Neutrophil (primary cell): ENCODE results near the gene ARHGAP44.
A peak's percentile ranks its signal among the peaks of the same experiment; 100 is the strongest.

ENCODE experiments used
- H3K27ac ChIP-seq: fragments of 200-600 bp; sonication (generic); 2 replicates; pipeline ENCODE4 v1.5.1; 2016; ENCODE audit warnings: mild to moderate bottlenecking, moderate library complexity
- H3K27me3 ChIP-seq: fragments of 200-600 bp; sonication (generic); 2 replicates; pipeline ENCODE4 v1.6.0; 2016; ENCODE audit warnings: mild to moderate bottlenecking
- H3K36me3 ChIP-seq: fragments of 200-600 bp; sonication (generic); 2 replicates; pipeline ENCODE4 v1.5.1; 2017
- H3K4me1 ChIP-seq, 2 experiments: fragments of 200-600 bp in 1 of 2; sonication (generic) in 1 of 2; 1 replicate in 1 of 2; 2 replicates in 1 of 2; pipeline versions ENCODE4 v1.5.1 to v1.6.1; 2013 to 2016; ENCODE audit warnings: low read depth in 1 of 2, low read length in 1 of 2, mild to moderate bottlenecking in 1 of 2, moderate library complexity in 1 of 2; ENCODE audit not compliant: control insufficient read depth in 1 of 2, insufficient read depth in 1 of 2
- H3K4me3 ChIP-seq, 2 experiments: fragments of 200-600 bp in 1 of 2; sonication (generic) in 1 of 2; 1 replicate in 1 of 2; 2 replicates in 1 of 2; pipeline ENCODE4 v1.5.1; 2013 to 2016; ENCODE audit warnings: low read depth in 1 of 2, low read length in 1 of 2, mild to moderate bottlenecking in 1 of 2, moderate library complexity in 1 of 2
- H3K9me3 ChIP-seq: fragments of 200-600 bp; sonication (generic); 2 replicates; pipeline ENCODE4 v1.5.1; 2016
- CTCF ChIP-seq: fragments of 200-600 bp; sonication (generic); IDR thresholded peaks from 2 replicates; pipeline ENCODE4 v1.5.1; 2016; ENCODE audit warnings: antibody characterized with exemption

The ARHGAP44 gene

DNA sequence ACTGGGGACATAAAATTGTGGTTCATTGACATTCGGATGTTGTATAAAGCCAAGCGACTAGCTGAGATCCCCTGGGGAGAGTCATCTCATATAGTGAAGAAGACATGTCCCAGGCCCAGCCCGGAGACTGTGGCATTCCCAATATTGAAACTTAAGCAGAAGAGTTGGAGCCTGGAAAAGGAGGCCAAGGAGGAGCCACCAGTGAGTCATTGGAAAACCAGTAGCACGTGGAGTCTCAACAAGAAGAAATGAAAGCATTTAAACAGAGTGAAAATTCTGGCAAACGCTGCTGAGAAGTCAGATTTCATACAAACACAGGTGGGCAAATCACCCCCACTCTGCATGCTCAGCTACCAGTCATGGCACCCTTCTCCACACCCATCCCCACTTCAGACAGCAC lies 237.9 kb downstream of the ARHGAP44 start:
- H3K4me1 ChIP-seq: peaks cover 10 to 22% of the 10 kb centered on the region in 2 experiments
- H3K27me3 ChIP-seq: no peaks in the 10 kb centered on the region
- no peaks in the 10 kb centered on the region for H3K36me3 ChIP-seq
- H3K4me3 ChIP-seq: no peak overlapping the region
- H3K27ac ChIP-seq: no peak overlapping the region
- TF ChIP-seq CTCF: no peak
- H3K9me3 ChIP-seq: no peaks in the 10 kb centered on the region

DNA sequence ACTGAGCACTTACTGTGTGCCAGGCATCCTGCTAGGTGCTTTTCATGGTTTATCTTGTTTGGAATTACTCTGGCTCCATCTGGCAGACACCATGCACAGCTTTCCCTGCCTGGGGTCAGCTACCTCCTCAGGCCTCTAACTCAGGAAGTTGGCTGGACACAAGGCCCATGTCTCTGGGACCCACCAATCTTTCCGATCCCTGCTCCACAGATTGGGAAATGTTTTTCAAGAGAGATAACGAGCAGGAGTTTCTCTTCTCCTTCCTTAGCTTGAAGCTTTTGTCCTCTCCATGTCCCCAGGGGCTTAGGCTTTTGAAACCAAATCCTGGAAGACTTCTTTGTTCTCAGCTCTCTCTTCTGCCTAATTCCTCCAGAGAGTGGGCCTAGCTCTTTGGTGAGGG lies 240.0 kb downstream of the ARHGAP44 start:
- Histone ChIP-seq H3K9me3 (no peaks in the 10 kb centered on the region), H3K27me3 (no peaks in the 10 kb centered on the region), H3K36me3 (no peaks in the 10 kb centered on the region), H3K4me1 (peaks cover 7 to 22% of the 10 kb centered on the region in 2 experiments), H3K27ac (no peak overlapping the region), H3K4me3 (no peak overlapping the region)
- TF ChIP-seq CTCF: no peak

GRCh38 chr17:13030056-13030455 lies 240.8 kb downstream of the ARHGAP44 start:
- Histone ChIP-seq H3K9me3 (no peaks in the 10 kb centered on the region), H3K27me3 (no peaks in the 10 kb centered on the region)
- no peak for TF ChIP-seq CTCF

DNA sequence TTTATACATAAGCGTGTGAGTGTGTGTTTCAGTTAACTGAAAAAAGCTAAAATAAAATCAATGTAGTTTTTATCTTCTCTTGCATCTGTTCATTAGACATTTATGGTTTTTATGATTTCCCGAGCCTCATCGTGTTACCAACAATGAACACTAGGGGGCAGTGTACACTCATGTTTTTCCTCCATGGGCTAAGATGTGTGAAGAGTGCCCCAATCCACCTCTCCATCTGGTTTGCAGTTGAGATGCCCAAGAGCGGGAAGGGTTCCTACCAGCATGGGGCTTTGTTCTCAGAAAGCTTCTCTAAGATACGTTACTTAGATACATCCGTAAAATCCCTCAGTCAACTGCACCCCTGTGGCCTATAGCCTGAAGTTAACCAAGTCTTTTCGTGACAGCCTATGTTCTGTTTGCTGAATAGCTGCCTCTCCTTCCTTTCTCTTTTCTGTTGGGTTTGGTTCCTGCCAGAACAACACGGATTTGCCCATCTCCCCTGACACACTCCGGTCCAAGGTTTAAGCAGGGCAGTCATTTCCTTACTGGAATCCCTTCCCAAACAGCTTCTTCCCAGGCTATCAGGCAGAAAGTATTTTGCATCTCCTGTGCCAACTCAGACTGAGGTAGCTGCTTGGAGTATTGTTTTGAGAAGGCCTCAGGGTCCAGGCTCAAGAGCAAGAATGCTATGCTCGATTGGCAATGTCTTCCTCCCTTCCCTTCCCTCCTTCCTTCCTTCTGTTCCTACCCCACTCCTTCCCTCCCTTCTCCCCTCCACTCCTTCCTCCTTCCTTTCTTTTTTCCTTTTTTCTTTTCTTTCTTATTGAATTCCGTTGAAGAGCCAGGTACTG lies 241.4 kb downstream of the ARHGAP44 start:
- no peaks in the 10 kb centered on the region for H3K27me3 ChIP-seq
- peak overlapping the region; percentile 20 for H3K27ac ChIP-seq
- no peak overlapping the region for H3K4me3 ChIP-seq
- H3K4me1 ChIP-seq: peaks cover 2 to 8% of the 10 kb centered on the region in 2 experiments
- peak; percentile 81 for TF ChIP-seq CTCF
- no peaks in the 10 kb centered on the region for H3K36me3 ChIP-seq
- H3K9me3 ChIP-seq: no peaks in the 10 kb centered on the region

More at GRCh38 chr17:13030056-13030455, 240.8 kb downstream of the ARHGAP44 start:
- peaks cover 2 to 14% of the 10 kb centered on the region in 2 experiments for H3K4me1 ChIP-seq
- H3K36me3 ChIP-seq: no peaks in the 10 kb centered on the region
- H3K4me3 ChIP-seq: no peak overlapping the region
- no peak overlapping the region for H3K27ac ChIP-seq

DNA sequence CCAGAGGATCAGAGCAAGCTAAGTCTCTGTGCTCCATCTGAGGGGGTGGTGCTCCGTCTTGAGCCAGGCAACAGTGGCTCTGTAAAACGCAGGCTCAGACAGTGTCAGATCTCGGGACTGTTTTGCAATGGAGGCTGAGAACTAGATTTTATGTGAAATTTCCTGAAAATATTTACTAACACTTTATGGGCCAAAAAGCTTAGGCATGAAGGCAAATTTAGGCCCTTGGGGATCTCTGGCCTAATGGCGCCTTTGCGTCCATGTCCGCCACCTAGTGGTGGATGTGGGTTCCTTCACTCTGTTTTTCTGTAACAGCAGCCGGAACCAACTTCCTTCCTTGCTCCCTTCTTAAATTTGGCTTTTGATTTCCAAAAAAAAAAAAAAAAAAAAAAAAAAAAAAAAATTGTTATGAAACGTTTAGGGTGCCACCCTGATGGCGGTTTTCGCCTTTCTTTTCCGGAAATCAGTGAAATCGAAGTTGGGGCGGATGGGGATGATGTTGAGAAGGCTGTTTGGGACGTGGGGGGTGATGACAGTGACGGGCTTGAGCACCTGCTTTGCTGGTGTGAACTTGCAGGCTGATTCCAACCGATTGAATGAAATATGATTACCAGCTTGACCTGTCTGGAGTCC lies 242.5 kb downstream of the ARHGAP44 start:
- peaks cover 2 to 8% of the 10 kb centered on the region in 2 experiments for H3K4me1 ChIP-seq
- no peaks in the 10 kb centered on the region for H3K9me3 ChIP-seq
- peak overlapping the region in 1 of 2 experiments; percentile 35 for H3K4me3 ChIP-seq
- H3K27ac ChIP-seq: peak overlapping the region; percentile 21
- no peaks in the 10 kb centered on the region for H3K27me3 ChIP-seq
- no peaks in the 10 kb centered on the region for H3K36me3 ChIP-seq
- TF ChIP-seq CTCF: peak; percentile 73
